ENCODE results near the gene AFTPH.

Gene AFTPH

DNA sequence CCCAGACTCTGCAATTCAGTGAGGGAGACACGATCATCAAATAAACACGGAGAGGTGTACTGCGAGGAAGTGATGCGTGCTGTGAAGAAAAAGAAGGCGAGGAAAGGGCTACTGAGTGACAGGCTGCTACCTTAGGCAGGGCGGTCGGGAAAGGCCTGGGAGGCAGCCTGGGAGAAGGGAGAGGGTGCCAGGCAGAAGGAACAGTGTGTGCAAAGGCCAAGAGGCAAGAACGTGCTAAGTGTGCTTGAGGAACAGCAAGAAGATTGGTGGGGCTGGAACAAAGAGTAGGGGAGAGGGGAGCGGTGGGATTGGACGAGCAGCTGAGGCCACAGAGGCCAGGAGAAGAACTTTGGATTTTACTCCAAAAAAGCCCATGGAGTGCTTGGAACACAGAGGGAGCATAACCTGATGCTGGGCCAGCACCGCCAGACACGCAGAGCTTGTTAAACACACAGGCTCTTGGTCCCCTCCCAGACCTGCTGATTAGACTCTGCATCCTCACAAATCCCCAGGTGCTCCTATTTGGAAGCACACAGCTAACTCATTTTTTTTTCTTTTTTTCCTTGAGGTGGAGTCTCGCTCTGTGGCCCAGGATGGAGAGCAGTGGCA lies 99.2 kb downstream of the AFTPH start:
- peaks cover 19% of the 10 kb centered on the region for H3K4me1 ChIP-seq (ENCODE audit: insufficient read depth, low read length)
- no peak overlapping the region for H2AFZ ChIP-seq (ENCODE audit: low read depth, low read length)
- no peaks in the 10 kb centered on the region for H3K27me3 ChIP-seq (ENCODE audit: insufficient read depth, low read length)
- no peak overlapping the region for H3K4me3 ChIP-seq (ENCODE audit: low read length)
- no peaks in the 10 kb centered on the region for H3K9me3 ChIP-seq (ENCODE audit: low read length)
- no peaks in the 10 kb centered on the region for H3K36me3 ChIP-seq (ENCODE audit: insufficient read depth, low read length)

DNA sequence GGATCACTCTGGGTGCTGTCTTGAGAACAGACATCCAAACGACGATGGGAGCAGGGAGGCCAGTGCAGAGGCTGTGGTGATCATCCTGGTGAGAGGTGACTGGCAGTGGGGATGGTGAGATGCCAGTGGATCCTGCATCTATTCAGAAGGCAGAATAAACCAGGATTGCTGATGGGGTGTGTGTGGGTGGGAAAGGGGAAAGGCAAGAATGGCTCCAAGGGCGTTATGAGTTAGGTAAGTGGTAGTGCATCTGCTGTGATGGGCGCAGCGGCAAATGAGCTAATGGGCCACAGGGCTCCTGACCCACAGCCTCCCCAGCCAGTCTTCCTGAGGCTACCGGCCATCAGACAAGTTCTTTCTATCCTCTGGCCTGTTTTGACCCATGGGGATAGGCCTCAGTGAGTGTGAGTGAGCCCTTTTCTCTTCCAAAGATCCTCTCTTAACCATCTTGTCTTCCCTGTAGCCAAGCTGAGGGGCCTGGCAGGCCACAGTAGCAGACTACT lies 100.0 kb downstream of the AFTPH start:
- no peak overlapping the region for H2AFZ ChIP-seq (ENCODE audit: low read depth, low read length)
- H3K4me3 ChIP-seq (ENCODE audit: low read length) = no peak overlapping the region
- no peaks in the 10 kb centered on the region for H3K27me3 ChIP-seq (ENCODE audit: insufficient read depth, low read length)
- no peaks in the 10 kb centered on the region for H3K36me3 ChIP-seq (ENCODE audit: insufficient read depth, low read length)
- peaks cover 19% of the 10 kb centered on the region for H3K4me1 ChIP-seq (ENCODE audit: insufficient read depth, low read length)
- H3K9me3 ChIP-seq (ENCODE audit: low read length) = no peaks in the 10 kb centered on the region

DNA sequence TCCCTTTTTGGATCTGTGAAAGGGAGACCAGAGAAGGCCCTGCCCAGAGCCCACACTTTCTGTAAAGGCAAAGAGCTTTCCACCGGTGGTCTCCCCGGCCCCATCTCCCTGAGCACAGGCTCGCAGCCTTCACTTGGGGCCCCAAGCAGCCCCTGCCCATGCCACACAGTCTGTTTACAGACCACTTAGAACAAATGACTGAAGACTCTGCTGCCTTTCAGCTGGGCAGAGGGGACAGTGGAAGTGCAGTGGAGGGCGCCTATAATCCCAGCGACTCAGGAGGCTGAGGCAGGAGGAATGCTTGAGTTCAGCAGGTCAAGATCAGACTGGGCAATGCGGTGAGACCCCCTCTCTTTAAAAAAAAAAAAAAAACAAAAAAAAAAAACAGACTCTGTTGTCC lies 100.7 kb downstream of the AFTPH start:
- Histone ChIP-seq H3K4me3 (ENCODE audit: low read length) (no peak overlapping the region), H3K4me1 (ENCODE audit: insufficient read depth, low read length) (peaks cover 19% of the 10 kb centered on the region), H3K27me3 (ENCODE audit: insufficient read depth, low read length) (no peaks in the 10 kb centered on the region), H2AFZ (ENCODE audit: low read depth, low read length) (no peak overlapping the region), H3K36me3 (ENCODE audit: insufficient read depth, low read length) (no peaks in the 10 kb centered on the region), H3K9me3 (ENCODE audit: low read length) (no peaks in the 10 kb centered on the region)

DNA sequence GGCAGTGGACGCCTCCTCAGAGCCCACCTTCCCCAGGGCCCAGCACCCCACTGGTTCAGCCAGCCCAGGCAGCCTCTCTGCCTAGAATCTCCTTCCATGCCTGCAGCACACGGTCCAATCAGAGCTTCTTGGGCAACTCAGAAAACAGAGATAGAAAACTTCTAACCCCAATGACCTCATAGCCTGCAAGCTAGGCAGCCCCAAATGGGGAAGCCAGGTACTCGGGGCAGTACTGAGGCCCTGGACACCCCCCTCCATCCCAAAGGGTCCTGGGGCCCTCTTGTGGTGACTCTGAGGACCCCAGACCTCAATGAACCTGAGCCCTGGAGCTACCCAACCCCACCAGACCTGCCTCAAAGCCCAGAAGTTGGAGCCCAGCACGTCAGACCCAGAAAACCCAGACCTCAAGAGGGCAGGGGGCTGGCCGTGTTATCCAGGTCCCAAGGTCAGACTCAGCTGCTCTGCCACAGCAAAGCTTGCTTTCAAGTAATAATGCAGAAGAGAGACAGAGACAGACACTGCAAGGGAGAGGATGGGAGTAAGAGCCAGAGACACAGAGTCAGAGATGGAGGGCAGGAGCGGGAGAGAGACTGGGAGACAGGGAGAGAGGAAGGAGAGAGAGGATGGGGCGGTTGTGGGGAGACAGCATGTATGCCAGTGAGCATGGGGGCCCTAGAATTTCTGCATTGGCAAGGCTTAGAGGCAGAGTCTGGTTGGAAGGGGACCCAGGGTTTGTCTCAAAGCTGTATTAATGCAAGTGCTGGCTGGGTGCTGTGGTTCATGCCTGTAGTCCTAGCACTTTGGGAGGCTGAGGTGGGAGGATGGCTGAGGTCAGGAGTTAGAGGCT lies 101.4 kb downstream of the AFTPH start:
- H3K9me3 ChIP-seq (ENCODE audit: low read length) = no peaks in the 10 kb centered on the region
- peaks cover 19% of the 10 kb centered on the region for H3K4me1 ChIP-seq (ENCODE audit: insufficient read depth, low read length)
- H3K27me3 ChIP-seq (ENCODE audit: insufficient read depth, low read length) = no peaks in the 10 kb centered on the region
- no peak overlapping the region for H3K4me3 ChIP-seq (ENCODE audit: low read length)
- no peaks in the 10 kb centered on the region for H3K36me3 ChIP-seq (ENCODE audit: insufficient read depth, low read length)
- H2AFZ ChIP-seq (ENCODE audit: low read depth, low read length) = no peak overlapping the region

DNA sequence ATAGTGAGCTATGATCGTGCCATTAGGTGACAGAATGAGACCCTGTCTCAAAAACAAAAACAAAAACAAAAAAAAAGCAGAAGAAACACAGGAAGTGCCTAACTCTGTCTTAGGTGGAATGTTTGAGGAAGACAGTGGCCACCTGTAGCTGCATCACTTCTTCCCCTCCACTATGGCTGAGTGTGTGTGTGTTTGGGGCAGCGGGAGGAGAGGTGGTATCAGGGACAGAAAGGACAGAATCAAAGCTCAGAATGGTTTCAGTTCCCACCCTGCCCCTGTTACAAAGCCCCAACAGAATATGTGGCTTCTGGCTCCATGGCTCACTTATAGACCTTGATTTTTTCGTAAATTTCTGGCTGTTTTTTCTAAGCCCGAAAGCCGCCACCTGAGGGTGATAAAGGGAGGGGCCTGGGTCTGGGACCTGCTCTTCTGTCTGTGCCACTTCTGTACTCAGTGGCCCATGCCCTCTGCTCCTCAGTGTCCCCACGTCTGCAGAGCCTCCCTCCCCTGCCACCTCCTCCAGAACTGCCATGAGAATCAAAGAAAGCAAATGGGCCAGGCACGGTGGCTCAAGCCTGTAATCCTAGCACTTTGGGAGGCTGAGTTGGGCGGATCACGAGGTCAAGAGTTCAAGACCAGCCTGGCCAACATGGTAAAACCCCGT lies 102.2 kb downstream of the AFTPH start:
- no peak overlapping the region for H2AFZ ChIP-seq (ENCODE audit: low read depth, low read length)
- no peaks in the 10 kb centered on the region for H3K27me3 ChIP-seq (ENCODE audit: insufficient read depth, low read length)
- peaks cover 15% of the 10 kb centered on the region for H3K4me1 ChIP-seq (ENCODE audit: insufficient read depth, low read length)
- no peaks in the 10 kb centered on the region for H3K9me3 ChIP-seq (ENCODE audit: low read length)
- H3K36me3 ChIP-seq (ENCODE audit: insufficient read depth, low read length) = peaks cover 7% of the 10 kb centered on the region
- no peak overlapping the region for H3K4me3 ChIP-seq (ENCODE audit: low read length)

DNA sequence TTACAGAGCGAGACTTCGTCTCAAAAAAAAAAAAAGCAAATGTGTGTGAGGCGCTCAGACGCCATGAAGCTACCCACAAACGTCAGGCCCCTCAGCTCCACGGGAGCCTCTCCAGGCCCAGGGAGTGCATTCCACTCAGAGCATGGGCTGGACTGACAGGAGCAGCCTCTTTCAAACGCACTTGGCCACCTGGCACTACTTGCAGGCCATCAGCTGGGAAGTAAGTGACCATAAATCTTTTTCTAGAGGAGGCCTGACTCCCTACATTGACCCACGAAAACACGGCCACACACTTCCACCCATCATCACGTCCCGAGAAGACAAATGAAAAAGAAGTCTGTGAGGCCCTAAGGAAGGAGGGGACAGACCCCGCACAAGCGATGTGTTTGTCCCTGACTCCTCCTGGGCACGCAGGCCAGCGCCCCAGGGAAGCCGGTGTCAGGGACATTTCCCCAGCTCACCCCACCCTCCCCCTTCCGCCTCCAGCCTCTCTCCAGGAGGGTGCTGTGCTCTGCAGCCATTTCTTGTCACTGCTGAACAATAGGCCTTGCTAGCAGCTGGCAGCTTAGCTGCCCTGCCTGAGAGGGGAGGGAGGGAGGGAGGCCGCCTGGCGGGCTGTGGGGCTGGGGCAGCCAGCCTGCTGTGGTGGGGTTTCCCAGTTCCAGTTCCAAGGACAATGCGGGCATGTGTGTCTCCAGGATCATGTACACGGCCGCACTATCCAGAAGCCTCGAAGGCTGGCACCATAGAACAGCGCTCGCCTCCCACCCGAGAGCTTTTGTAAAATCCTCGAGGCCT lies 103.0 kb downstream of the AFTPH start:
- H3K4me1 ChIP-seq (ENCODE audit: insufficient read depth, low read length) = peaks cover 15% of the 10 kb centered on the region
- no peak overlapping the region for H2AFZ ChIP-seq (ENCODE audit: low read depth, low read length)
- H3K27me3 ChIP-seq (ENCODE audit: insufficient read depth, low read length) = no peaks in the 10 kb centered on the region
- no peak overlapping the region for H3K4me3 ChIP-seq (ENCODE audit: low read length)
- no peaks in the 10 kb centered on the region for H3K9me3 ChIP-seq (ENCODE audit: low read length)
- peaks cover 7% of the 10 kb centered on the region for H3K36me3 ChIP-seq (ENCODE audit: insufficient read depth, low read length)

DNA sequence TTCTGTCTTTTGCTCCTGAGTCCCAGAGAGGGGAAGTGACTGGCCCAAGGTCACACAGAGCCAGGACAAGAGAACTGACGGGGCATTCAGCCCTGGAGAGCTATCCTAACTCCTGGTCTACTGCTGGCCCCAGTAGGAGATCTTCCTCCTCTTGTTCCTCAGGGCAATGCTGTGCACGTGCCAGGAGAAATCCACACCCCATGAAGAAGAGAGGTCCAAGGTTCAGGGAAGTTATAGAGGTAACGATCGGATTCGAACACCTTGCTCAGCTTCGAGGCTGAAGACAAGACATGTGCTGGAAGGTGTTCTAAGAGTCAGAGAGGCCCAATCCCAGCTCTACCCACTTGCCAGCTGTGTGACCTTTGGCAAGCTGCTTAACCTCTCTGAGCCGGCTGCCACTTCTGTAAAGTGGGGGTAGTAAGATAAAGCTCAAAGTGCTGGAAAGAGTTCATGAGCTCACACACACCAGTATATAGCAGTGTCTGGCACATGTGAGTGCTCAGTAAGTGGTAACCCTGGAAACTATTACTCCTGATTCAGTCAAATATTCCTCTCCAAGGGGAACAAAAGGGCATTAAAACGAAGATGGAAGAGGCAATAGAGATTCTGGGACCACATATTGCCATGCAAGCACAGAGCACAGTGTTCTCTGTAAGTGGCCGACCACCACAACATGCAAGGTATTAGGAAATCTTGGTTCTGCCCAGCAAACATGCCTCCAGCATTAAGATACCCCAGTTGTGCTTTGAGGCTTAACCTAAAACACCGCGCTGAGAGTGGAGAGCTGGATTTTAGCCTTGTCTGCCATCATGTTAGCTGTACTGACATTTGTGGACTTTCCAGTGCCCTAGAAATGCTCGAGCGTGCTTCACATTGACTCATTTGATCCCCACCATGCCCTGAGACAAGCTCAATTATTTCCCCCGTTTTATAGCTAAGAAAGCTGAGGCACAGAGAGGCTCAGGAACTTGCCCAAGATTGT lies 104.0 kb downstream of the AFTPH start:
- Histone ChIP-seq H3K4me1 (ENCODE audit: insufficient read depth, low read length) (peaks cover 12% of the 10 kb centered on the region), H3K36me3 (ENCODE audit: insufficient read depth, low read length) (peaks cover 7% of the 10 kb centered on the region), H2AFZ (ENCODE audit: low read depth, low read length) (no peak overlapping the region), H3K4me3 (ENCODE audit: low read length) (no peak overlapping the region), H3K27me3 (ENCODE audit: insufficient read depth, low read length) (no peaks in the 10 kb centered on the region), H3K9me3 (ENCODE audit: low read length) (no peaks in the 10 kb centered on the region)

DNA sequence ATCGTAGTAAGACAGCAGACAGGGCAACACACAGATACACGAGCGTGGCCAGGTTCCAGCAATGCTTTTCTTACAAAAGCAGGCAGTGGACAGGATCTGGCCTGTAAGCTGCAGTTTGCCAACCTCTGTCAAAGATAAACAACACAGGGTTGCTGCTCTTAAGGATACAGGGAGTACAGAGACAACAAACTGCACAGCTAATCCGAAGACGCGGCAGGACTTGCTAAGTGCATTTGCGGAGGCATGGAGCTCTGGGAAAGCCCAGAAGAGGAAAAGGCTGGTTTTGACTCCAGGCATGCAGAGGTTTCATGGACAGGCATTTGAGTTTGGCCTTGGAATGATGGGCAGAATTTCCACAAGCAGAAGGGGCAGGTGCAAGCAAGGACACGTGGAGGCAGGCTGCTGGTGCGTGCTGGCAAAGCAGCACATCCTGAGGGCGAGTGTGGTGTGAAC lies 105.2 kb downstream of the AFTPH start:
- H2AFZ ChIP-seq (ENCODE audit: low read depth, low read length) = no peak overlapping the region
- no peaks in the 10 kb centered on the region for H3K27me3 ChIP-seq (ENCODE audit: insufficient read depth, low read length)
- peaks cover 13% of the 10 kb centered on the region for H3K36me3 ChIP-seq (ENCODE audit: insufficient read depth, low read length)

DNA sequence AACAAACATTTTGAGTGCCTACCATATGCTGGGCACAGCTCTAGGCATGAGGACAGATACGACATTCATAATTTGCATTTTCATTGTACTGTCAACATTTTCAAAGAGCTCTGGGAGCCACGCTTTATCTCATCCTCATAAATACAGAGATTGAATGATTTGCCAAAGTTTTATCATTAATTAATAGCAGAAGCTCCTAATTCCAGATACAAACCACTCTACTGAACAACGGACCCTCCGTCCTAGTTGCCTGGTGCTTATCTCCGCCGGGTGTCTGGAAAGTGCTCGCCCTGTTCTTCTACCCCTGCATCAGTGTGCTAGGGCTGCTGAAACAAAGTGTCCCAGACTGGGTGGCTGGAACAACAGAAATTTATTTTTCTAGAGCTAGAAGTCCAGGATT lies 105.7 kb downstream of the AFTPH start:
- Histone ChIP-seq H3K9me3 (ENCODE audit: low read length) (no peaks in the 10 kb centered on the region), H3K4me3 (ENCODE audit: low read length) (no peak overlapping the region), H3K4me1 (ENCODE audit: insufficient read depth, low read length) (peaks cover 25% of the 10 kb centered on the region), H3K27me3 (ENCODE audit: insufficient read depth, low read length) (no peaks in the 10 kb centered on the region), H2AFZ (ENCODE audit: low read depth, low read length) (no peak overlapping the region), H3K36me3 (ENCODE audit: insufficient read depth, low read length) (peaks cover 13% of the 10 kb centered on the region)

More for the DNA sequence above, 105.2 kb downstream of the AFTPH start:
- H3K9me3 ChIP-seq (ENCODE audit: low read length) = no peaks in the 10 kb centered on the region
- H3K4me1 ChIP-seq (ENCODE audit: insufficient read depth, low read length) = peaks cover 19% of the 10 kb centered on the region
- H3K4me3 ChIP-seq (ENCODE audit: low read length) = no peak overlapping the region

DNA sequence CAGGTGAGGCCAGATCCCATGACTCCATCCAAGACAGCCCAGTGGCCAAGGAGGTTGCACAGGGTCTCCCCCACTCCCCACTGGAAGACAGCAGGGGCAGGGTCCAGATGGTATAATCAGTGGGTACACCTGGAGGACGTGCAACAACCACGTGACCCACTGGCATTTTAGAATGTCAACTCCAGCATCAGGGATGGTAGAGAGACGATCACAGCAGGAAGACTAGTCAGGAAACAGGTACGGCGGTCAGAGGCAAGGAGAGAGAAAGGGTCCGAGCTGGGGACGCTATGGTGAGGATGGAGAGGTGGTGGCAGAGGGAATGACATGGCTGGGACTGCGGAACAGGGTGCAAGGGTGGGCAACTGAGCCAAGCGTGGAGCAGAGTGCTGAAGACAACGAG lies 106.6 kb downstream of the AFTPH start:
- Histone ChIP-seq H3K27me3 (ENCODE audit: insufficient read depth, low read length) (no peaks in the 10 kb centered on the region), H3K4me3 (ENCODE audit: low read length) (no peak overlapping the region), H3K9me3 (ENCODE audit: low read length) (no peaks in the 10 kb centered on the region), H3K36me3 (ENCODE audit: insufficient read depth, low read length) (peaks cover 16% of the 10 kb centered on the region), H3K4me1 (ENCODE audit: insufficient read depth, low read length) (peaks cover 32% of the 10 kb centered on the region), H2AFZ (ENCODE audit: low read depth, low read length) (no peak overlapping the region)

DNA sequence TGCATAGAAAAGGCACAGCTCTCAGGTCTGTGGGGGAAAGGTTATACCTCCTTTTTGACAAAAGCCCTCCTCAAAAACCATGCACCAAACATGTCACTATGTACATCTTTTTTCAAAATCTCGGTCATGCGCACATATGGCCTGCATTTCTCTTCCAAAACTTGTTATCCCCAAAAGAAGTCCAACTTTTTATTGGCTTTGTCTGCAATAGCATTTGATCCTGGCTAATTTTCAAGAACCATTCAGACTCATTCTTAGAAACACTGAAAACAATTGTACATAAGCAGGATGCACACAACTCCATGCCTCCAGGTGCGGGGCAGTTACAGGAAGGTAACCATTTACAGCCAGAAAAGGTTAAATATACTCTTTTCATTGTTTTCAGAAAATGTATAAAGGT lies 107.6 kb downstream of the AFTPH start:
- peaks cover 26% of the 10 kb centered on the region for H3K36me3 ChIP-seq (ENCODE audit: insufficient read depth, low read length)
- H3K4me3 ChIP-seq (ENCODE audit: low read length) = no peak overlapping the region
- H3K9me3 ChIP-seq (ENCODE audit: low read length) = no peaks in the 10 kb centered on the region
- no peak overlapping the region for H2AFZ ChIP-seq (ENCODE audit: low read depth, low read length)
- peaks cover 35% of the 10 kb centered on the region for H3K4me1 ChIP-seq (ENCODE audit: insufficient read depth, low read length)
- no peaks in the 10 kb centered on the region for H3K27me3 ChIP-seq (ENCODE audit: insufficient read depth, low read length)
